Measurements from ENCODE around the gene STPG2. TPM values are rescaled to one million over a fixed set of nuclear protein-coding genes. Genes with fewer than 3 reads are reported as not detected.

STPG2 gene
- total RNA-seq, 4 donors from 2014 or later = 0.79 to 1.2 TPM; not detected in 2

DNA sequence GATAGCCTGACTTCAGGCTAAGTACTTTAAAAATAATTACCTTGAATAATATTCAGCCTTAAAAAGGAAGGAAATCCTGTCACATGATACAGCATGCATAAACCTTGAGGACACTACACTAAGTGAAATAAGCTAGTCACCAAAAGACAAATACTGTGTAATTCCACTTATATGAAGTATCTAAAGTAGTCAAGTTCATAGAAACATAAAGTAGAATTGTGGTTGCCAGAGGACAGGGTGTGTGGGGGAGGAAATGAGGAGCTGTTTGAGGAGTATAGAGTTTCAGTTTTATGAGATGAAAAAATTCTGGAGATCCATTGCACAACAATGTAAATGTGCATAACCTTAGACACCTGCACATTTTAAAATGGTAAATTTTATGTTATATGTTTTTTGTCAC, 5.6 kb upstream of the STPG2 start:
- TF ChIP-seq POLR2AphosphoS5 (IDR thresholded peaks at IDR 0.05) (no peak), POLR2A (IDR thresholded peaks at IDR 0.05) (no peak), EP300 (IDR thresholded peaks at IDR 0.05; ENCODE audit: low read depth) (no peak)
- TF ChIP-seq, protein P1, sequence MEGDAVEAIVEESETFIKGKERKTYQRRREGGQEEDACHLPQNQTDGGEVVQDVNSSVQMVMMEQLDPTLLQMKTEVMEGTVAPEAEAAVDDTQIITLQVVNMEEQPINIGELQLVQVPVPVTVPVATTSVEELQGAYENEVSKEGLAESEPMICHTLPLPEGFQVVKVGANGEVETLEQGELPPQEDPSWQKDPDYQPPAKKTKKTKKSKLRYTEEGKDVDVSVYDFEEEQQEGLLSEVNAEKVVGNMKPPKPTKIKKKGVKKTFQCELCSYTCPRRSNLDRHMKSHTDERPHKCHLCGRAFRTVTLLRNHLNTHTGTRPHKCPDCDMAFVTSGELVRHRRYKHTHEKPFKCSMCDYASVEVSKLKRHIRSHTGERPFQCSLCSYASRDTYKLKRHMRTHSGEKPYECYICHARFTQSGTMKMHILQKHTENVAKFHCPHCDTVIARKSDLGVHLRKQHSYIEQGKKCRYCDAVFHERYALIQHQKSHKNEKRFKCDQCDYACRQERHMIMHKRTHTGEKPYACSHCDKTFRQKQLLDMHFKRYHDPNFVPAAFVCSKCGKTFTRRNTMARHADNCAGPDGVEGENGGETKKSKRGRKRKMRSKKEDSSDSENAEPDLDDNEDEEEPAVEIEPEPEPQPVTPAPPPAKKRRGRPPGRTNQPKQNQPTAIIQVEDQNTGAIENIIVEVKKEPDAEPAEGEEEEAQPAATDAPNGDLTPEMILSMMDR (IDR thresholded peaks at IDR 0.05) = no peak

DNA sequence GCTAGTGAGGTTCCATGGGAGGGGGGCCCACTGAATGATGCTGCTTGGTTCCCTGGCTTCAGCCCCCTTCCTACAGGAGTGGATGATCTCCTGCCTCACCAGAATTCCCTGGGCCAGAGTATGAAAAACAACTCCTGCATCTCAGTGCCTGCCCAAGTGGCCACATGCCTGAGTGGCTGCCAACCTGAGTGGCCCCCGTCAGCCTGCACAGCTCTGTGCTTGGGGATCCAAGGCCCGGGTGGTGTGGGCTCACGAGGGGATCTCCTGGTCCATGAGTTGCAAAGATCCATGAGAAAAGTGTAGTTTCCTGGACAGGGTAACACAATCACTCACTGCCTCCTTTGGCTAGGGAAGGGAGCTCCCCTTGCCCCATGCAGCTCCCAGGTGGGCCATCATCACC, 17.1 kb downstream of the STPG2 start:
- no peaks in the 10 kb centered on the region for H3K36me3 ChIP-seq
- no peaks in the 10 kb centered on the region for H3K27me3 ChIP-seq
- no peak overlapping the region for H3K27ac ChIP-seq
- in situ Hi-C loops (cut with MboI; ENCODE audit: low pct_ligation_motif_present in 1 of 4, low pct_unique_long_range_greater_than_20kb in 1 of 4, low sequenced_read_pairs in 3 of 4) = no loop called here
- 93% methylated on average over 3 of the region's 3 CpGs; no CpG with 5 or more reads in 1 of the 2 donors for WGBS, 2 donors (ENCODE audit: low coverage in 1 of 2)
- no peak for DNase-seq
- intact Hi-C loops (cut with DNase I; ENCODE audit: low total_unique reads) = no loop called here
- H3K9me3 ChIP-seq = no peaks in the 10 kb centered on the region
- TF ChIP-seq POLR2AphosphoS5 (IDR thresholded peaks at IDR 0.05) (no peak), EP300 (IDR thresholded peaks at IDR 0.05; ENCODE audit: low read depth) (no peak), POLR2A (IDR thresholded peaks at IDR 0.05) (no peak)
- TF ChIP-seq, protein P1 (IDR thresholded peaks at IDR 0.05) = no peak
- H3K4me3 ChIP-seq = no peak overlapping the region
- H3K4me1 ChIP-seq = no peaks in the 10 kb centered on the region

More for the DNA sequence above, 5.6 kb upstream of the STPG2 start:
- Histone ChIP-seq H3K9me3 (no peaks in the 10 kb centered on the region), H3K27me3 (no peaks in the 10 kb centered on the region), H3K4me3 (no peak overlapping the region), H3K4me1 (peaks cover 0 to 3% (median 0%) of the 10 kb centered on the region in 4 donors), H3K27ac (no peak overlapping the region), H3K36me3 (no peaks in the 10 kb centered on the region)
- no peak for DNase-seq
- in situ Hi-C loops (cut with MboI; ENCODE audit: low pct_ligation_motif_present in 1 of 4, low pct_unique_long_range_greater_than_20kb in 1 of 4, low sequenced_read_pairs in 3 of 4) = no loop called here
- intact Hi-C loops (cut with DNase I; ENCODE audit: low total_unique reads) = loop anchor here (10.0 kb wide), 1 partner anchor 116 kb away; the partner anchor contains the start of gene RAP1GDS1

DNA sequence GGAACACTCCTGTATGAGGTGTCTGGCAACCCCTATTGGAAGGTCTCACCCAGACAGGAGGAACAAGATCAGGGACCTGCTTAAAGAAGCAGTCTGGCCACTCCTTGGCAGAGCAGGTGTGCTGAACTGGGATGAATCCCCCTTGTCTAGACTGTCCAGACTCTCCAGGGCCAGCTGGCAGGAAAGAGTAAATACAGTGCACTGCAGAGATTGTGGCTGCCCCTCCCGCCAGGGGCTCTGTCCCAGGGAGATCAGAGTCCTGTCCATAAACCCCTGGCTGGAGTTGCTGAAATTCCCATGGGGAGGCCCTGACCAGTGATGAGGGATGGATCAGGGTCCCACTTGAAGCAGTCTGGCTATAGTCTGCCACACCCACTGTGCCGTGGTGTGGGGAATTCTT, 17.7 kb downstream of the STPG2 start:
- intact Hi-C loops (cut with DNase I; ENCODE audit: low total_unique reads) (no loop called here), in situ Hi-C loops (cut with MboI; ENCODE audit: low pct_ligation_motif_present in 1 of 4, low pct_unique_long_range_greater_than_20kb in 1 of 4, low sequenced_read_pairs in 3 of 4) (no loop called here)
- no peak overlapping the region for H3K4me3 ChIP-seq
- H3K9me3 ChIP-seq = no peaks in the 10 kb centered on the region
- DNase-seq = no peak
- no peaks in the 10 kb centered on the region for H3K36me3 ChIP-seq
- H3K4me1 ChIP-seq = no peaks in the 10 kb centered on the region
- no peak for TF ChIP-seq EP300 (IDR thresholded peaks at IDR 0.05; ENCODE audit: low read depth)
- no peak for TF ChIP-seq POLR2A (IDR thresholded peaks at IDR 0.05)
- TF ChIP-seq, protein P1 (IDR thresholded peaks at IDR 0.05) = no peak
- TF ChIP-seq POLR2AphosphoS5 (IDR thresholded peaks at IDR 0.05) = no peak
- no peak overlapping the region for H3K27ac ChIP-seq
- 89% methylated on average over 2 of the region's 2 CpGs; no CpG with 5 or more reads in 1 of the 2 donors for WGBS, 2 donors (ENCODE audit: low coverage in 1 of 2)
- H3K27me3 ChIP-seq = no peaks in the 10 kb centered on the region

DNA sequence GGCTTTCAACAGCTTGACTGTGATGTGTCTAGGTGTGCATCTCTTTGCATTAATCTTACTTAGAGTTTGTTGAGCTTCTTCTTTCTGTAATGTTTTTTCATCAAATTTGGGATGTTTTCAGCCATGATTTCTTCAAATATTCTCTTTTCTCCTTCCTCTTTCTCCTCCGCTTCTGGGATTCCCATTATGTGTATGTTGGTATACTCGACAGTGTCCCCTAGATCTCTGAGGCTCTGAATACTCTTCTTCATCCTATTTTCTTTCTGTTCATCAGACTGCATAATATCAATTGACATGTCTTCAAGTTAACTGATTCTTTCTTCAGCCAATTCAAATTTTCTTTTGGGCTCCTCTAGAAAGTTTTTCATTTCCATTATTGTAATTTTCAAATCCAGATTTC, 25.9 kb downstream of the STPG2 start:
- in situ Hi-C loops (cut with MboI; ENCODE audit: low pct_ligation_motif_present in 1 of 4, low pct_unique_long_range_greater_than_20kb in 1 of 4, low sequenced_read_pairs in 3 of 4) (no loop called here), intact Hi-C loops (cut with DNase I; ENCODE audit: low total_unique reads) (no loop called here)
- WGBS, 2 donors (ENCODE audit: low coverage in 1 of 2) = 98% methylated on average over 2 of the region's 2 CpGs; no CpG with 5 or more reads in 1 of the 2 donors
- Histone ChIP-seq H3K4me1 (no peaks in the 10 kb centered on the region), H3K27ac (no peak overlapping the region), H3K36me3 (no peaks in the 10 kb centered on the region), H3K27me3 (no peaks in the 10 kb centered on the region), H3K4me3 (no peak overlapping the region), H3K9me3 (peaks cover 9 to 14% of the 10 kb centered on the region in 2 donors)
- TF ChIP-seq, protein P1 (IDR thresholded peaks at IDR 0.05) = no peak
- TF ChIP-seq POLR2A (IDR thresholded peaks at IDR 0.05) (no peak), EP300 (IDR thresholded peaks at IDR 0.05; ENCODE audit: low read depth) (no peak), POLR2AphosphoS5 (IDR thresholded peaks at IDR 0.05) (no peak)
- DNase-seq = no peak

All from transverse colon (tissue), 4 donors.